Progenitor cell of endocrine pancreas (in vitro differentiated cells): ENCODE results near the gene CAPN11. TPM values are rescaled to one million over a fixed set of nuclear protein-coding genes. Genes with fewer than 3 reads are reported as not detected.
"Not testable (repeated sequence)": the region's sequence is repeated elsewhere in the genome, so short reads cannot be mapped to it uniquely, and the experiment has no call there.

ENCODE experiments used
- DNase-seq: peaks from one replicate; pipeline ENCODE4 v3.0.0; 2021; ENCODE audit warnings: low spot score; ENCODE audit not compliant: unreplicated experiment
- H3K27ac Mint-ChIP-seq: 2 replicates; pipeline ENCODE4 v1.8.0; 2021; ENCODE audit warnings: mild to moderate bottlenecking, moderate library complexity, mixed read lengths
- H3K27me3 Mint-ChIP-seq: 2 replicates; pipeline ENCODE4 v1.8.0; 2021; ENCODE audit warnings: mixed read lengths
- H3K36me3 Mint-ChIP-seq: 2 replicates; pipeline ENCODE4 v1.8.0; 2022; ENCODE audit warnings: mixed read lengths; ENCODE audit not compliant: insufficient read depth
- H3K4me1 Mint-ChIP-seq: 2 replicates; pipeline ENCODE4 v1.8.0; 2021; ENCODE audit warnings: low read depth, mixed read lengths
- H3K4me3 Mint-ChIP-seq: 2 replicates; pipeline ENCODE4 v1.8.0; 2021; ENCODE audit warnings: low read depth, mild to moderate bottlenecking, moderate library complexity, mixed read lengths
- H3K9me3 Mint-ChIP-seq: 2 replicates; pipeline ENCODE4 v1.8.0; 2021; ENCODE audit warnings: low read depth, mixed read lengths
- CTCF ChIP-seq: fragments of 200-600 bp; sonication (generic); IDR thresholded peaks from one replicate; pipeline ENCODE4 v1.5.0; 2021; ENCODE audit warnings: antibody characterized with exemption, mild to moderate bottlenecking; ENCODE audit not compliant: unreplicated experiment
- total RNA-seq: library from RNA; stranded (reverse); gene quantifications from 2 replicates; pipeline ENCODE4 v1.2.1, GENCODE V29; 2021

Gene CAPN11
- total RNA-seq, 1 donor from 2014 or later: not detected

- H3K36me3 Mint-ChIP-seq: no peaks in the 10 kb centered on the region
- peaks cover 11% of the 10 kb centered on the region for H3K4me1 Mint-ChIP-seq
- H3K9me3 Mint-ChIP-seq: no peaks in the 10 kb centered on the region
- no peak for TF ChIP-seq CTCF
- peaks cover 12% of the 10 kb centered on the region for H3K27me3 Mint-ChIP-seq
- no peak overlapping the region for H3K27ac Mint-ChIP-seq
- no peak overlapping the region for H3K4me3 Mint-ChIP-seq
- no peak for DNase-seq
Measured at GRCh38 chr6:44190715-44191114, 32.1 kb downstream of the CAPN11 start.

- no peak for DNase-seq
- H3K27ac Mint-ChIP-seq: peak overlapping the region; percentile 43
- no peak for TF ChIP-seq CTCF
- no peaks in the 10 kb centered on the region for H3K9me3 Mint-ChIP-seq
- H3K36me3 Mint-ChIP-seq: no peaks in the 10 kb centered on the region
- peak overlapping the region; percentile 45 for H3K4me3 Mint-ChIP-seq
- peaks cover 6% of the 10 kb centered on the region for H3K27me3 Mint-ChIP-seq
- peaks cover 5% of the 10 kb centered on the region for H3K4me1 Mint-ChIP-seq
Measured at GRCh38 chr6:44192428-44193041, 33.9 kb downstream of the CAPN11 start.

GRCh38 chr6:44193307-44193910, 34.8 kb downstream of the CAPN11 start:
- peaks cover 5% of the 10 kb centered on the region for H3K4me1 Mint-ChIP-seq
- no peak overlapping the region for H3K4me3 Mint-ChIP-seq
- peaks cover 6% of the 10 kb centered on the region for H3K27me3 Mint-ChIP-seq
- no peak for DNase-seq
- no peaks in the 10 kb centered on the region for H3K9me3 Mint-ChIP-seq
- no peak overlapping the region for H3K27ac Mint-ChIP-seq
- H3K36me3 Mint-ChIP-seq: no peaks in the 10 kb centered on the region
- TF ChIP-seq CTCF: no peak

- peaks cover 6% of the 10 kb centered on the region for H3K27me3 Mint-ChIP-seq
Measured at GRCh38 chr6:44194326-44194725, 35.7 kb downstream of the CAPN11 start.

GRCh38 chr6:44196351-44196750, 37.7 kb downstream of the CAPN11 start:
- H3K4me3 Mint-ChIP-seq, H3K27me3 Mint-ChIP-seq, H3K9me3 Mint-ChIP-seq, DNase-seq, H3K4me1 Mint-ChIP-seq, H3K27ac Mint-ChIP-seq, H3K36me3 Mint-ChIP-seq: not testable (repeated sequence)

More at GRCh38 chr6:44194326-44194725, 35.7 kb downstream of the CAPN11 start:
- no peak for DNase-seq
- Mint-ChIP-seq H3K4me3 (no peak overlapping the region), H3K36me3 (no peaks in the 10 kb centered on the region), H3K9me3 (no peaks in the 10 kb centered on the region), H3K27ac (no peak overlapping the region), H3K4me1 (peaks cover 5% of the 10 kb centered on the region)
- TF ChIP-seq CTCF: no peak

- Mint-ChIP-seq H3K4me3 (no peak overlapping the region), H3K27me3 (peaks cover 6% of the 10 kb centered on the region), H3K9me3 (no peaks in the 10 kb centered on the region), H3K4me1 (peaks cover 5% of the 10 kb centered on the region), H3K36me3 (no peaks in the 10 kb centered on the region), H3K27ac (no peak overlapping the region)
- no peak for TF ChIP-seq CTCF
- DNase-seq: no peak
Measured at GRCh38 chr6:44198684-44199083, 40.1 kb downstream of the CAPN11 start.
